ENCODE data around the gene BCL7B.
A peak's percentile ranks its signal among the peaks of the same experiment; 100 is the strongest.

BCL7B gene

GRCh38 chr7:73557397-73558257 is at the start of gene BCL7B:
BCL7B (minus strand) TSS chr7:73557690; CDS start chr7:73557578, 112 bp downstream.
- Histone ChIP-seq H3K4me2 (ENCODE audit: low read length) (peak within 1 kb of the TSS; percentile 92), H3K4me3 (ENCODE audit: low read length) (peak within 1 kb of the TSS; percentile 96), H3K9me3 (ENCODE audit: insufficient read depth, low read length) (0 out of 2 replicates have a peak, but pooled peaks cover 2% of the 10 kb centered on the region), H2AFZ (ENCODE audit: low read depth, low read length) (peak within 1 kb of the TSS; percentile 70; the same call in 1 of the 2 replicates), H3K4me1 (ENCODE audit: low read length) (peaks cover 33% of the 10 kb centered on the region), H4K20me1 (ENCODE audit: insufficient read depth, low read length) (peaks cover 19% of the 10 kb centered on the region), H3K9ac (ENCODE audit: low read length) (peak within 1 kb of the TSS; percentile 99), H3K27ac (ENCODE audit: low read length) (peak within 1 kb of the TSS; percentile 90), H3K27me3 (ENCODE audit: low read depth, low read length) (no peaks in the 10 kb centered on the region), H3K79me2 (ENCODE audit: low read length) (peaks cover 42% of the 10 kb centered on the region), H3K36me3 (replicated peaks; ENCODE audit: low read depth, low read length) (peaks cover 3% of the 10 kb centered on the region)
- TF ChIP-seq EZH2phosphoT487 (IDR thresholded peaks at IDR 0.05; ENCODE audit: low read depth) = no peak
- TF ChIP-seq, protein P1, sequence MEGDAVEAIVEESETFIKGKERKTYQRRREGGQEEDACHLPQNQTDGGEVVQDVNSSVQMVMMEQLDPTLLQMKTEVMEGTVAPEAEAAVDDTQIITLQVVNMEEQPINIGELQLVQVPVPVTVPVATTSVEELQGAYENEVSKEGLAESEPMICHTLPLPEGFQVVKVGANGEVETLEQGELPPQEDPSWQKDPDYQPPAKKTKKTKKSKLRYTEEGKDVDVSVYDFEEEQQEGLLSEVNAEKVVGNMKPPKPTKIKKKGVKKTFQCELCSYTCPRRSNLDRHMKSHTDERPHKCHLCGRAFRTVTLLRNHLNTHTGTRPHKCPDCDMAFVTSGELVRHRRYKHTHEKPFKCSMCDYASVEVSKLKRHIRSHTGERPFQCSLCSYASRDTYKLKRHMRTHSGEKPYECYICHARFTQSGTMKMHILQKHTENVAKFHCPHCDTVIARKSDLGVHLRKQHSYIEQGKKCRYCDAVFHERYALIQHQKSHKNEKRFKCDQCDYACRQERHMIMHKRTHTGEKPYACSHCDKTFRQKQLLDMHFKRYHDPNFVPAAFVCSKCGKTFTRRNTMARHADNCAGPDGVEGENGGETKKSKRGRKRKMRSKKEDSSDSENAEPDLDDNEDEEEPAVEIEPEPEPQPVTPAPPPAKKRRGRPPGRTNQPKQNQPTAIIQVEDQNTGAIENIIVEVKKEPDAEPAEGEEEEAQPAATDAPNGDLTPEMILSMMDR (IDR thresholded peaks at IDR 0.05; ENCODE audit: low read depth, low read length) = no peak

- Histone ChIP-seq H3K27me3 (ENCODE audit: low read depth, low read length) (no peaks in the 10 kb centered on the region), H3K9ac (ENCODE audit: low read length) (no peak overlapping the region), H3K79me2 (ENCODE audit: low read length) (no peaks in the 10 kb centered on the region), H3K9me3 (ENCODE audit: insufficient read depth, low read length) (no peaks in the 10 kb centered on the region), H3K4me1 (ENCODE audit: low read length) (no peaks in the 10 kb centered on the region), H3K4me2 (ENCODE audit: low read length) (no peak overlapping the region), H4K20me1 (ENCODE audit: insufficient read depth, low read length) (no peaks in the 10 kb centered on the region), H2AFZ (ENCODE audit: low read depth, low read length) (no peak overlapping the region), H3K4me3 (ENCODE audit: low read length) (no peak overlapping the region), H3K27ac (ENCODE audit: low read length) (no peak overlapping the region), H3K36me3 (replicated peaks; ENCODE audit: low read depth, low read length) (no peaks in the 10 kb centered on the region)
- no peak for TF ChIP-seq EZH2phosphoT487 (IDR thresholded peaks at IDR 0.05; ENCODE audit: low read depth)
- TF ChIP-seq, protein P1 (IDR thresholded peaks at IDR 0.05; ENCODE audit: low read depth, low read length) = no peak
These were observed 48.2 kb upstream of the BCL7B start for GRCh38 chr7:73605601-73606220.

DNA sequence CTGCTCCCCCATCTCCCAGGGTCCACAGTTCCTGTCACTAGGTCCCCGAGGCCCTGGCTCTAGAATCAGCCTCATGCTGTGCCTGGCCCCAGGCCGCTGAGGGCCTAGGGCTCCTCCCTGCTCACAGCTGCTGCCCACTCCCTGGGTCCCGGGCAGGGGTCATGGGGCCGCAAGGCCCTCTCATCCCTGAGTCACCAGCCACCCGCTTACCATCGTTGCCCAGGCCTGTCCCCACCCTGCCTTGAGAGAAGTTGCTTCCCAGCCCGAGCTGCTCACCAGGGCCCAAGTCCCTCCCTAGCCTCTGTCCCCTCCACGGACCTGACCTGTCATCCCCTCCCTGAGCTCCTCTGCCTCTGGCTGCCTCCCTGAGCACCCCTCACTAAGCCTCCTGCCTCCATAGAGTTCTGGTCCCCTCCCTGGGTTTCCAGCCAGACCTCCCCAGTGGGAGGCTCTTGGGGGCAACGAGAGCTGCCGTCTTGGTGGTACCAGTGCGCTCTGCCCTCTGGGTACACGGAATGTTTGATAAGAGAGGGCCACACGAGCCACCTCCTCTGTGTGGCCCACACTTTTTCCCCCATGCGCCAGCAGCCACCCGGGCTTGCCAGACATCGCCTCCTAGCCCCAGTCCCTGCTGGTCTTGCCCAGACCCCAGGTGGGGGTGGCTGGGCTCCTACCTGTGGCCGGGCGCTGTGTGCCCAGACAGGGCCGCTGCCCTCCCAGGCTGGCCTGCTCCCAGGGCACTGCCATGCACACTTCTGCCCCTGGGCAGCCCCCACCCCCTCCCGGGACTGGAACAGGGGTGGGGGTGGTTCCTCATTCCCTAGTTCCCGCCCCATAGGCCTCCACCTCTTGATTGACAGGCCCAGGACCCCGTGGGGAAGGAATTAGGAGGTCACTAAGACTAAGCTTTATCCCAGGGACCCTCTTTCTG is 45.5 kb upstream of the BCL7B start:
- Histone ChIP-seq H3K79me2 (ENCODE audit: low read length) (no peaks in the 10 kb centered on the region), H4K20me1 (ENCODE audit: insufficient read depth, low read length) (no peaks in the 10 kb centered on the region), H3K9me3 (ENCODE audit: insufficient read depth, low read length) (no peaks in the 10 kb centered on the region), H3K27me3 (ENCODE audit: low read depth, low read length) (peaks cover 3% of the 10 kb centered on the region; the same call in 1 of the 2 replicates), H3K27ac (ENCODE audit: low read length) (no peak overlapping the region), H2AFZ (ENCODE audit: low read depth, low read length) (no peak overlapping the region), H3K4me3 (ENCODE audit: low read length) (no peak overlapping the region), H3K4me1 (ENCODE audit: low read length) (no peaks in the 10 kb centered on the region), H3K9ac (ENCODE audit: low read length) (no peak overlapping the region), H3K36me3 (replicated peaks; ENCODE audit: low read depth, low read length) (no peaks in the 10 kb centered on the region), H3K4me2 (ENCODE audit: low read length) (no peak overlapping the region)
- TF ChIP-seq EZH2phosphoT487 (IDR thresholded peaks at IDR 0.05; ENCODE audit: low read depth) = no peak
- TF ChIP-seq, protein P1 (IDR thresholded peaks at IDR 0.05; ENCODE audit: low read depth, low read length) = no peak

All from OCI-LY3 (cell line).